ENCODE measurements around the gene SPG11. TPM values are rescaled to one million over a fixed set of nuclear protein-coding genes. Genes with fewer than 3 reads are reported as not detected.

SPG11 gene
- total and polyA plus RNA-seq, 10 of the 15 experiments (the other 5 are each of a cell fraction or from before 2014, with no cell fraction given) = 22.1 to 85.1 (median 47.2) TPM

GRCh38 chr15:44595656-44596510, 67.6 kb downstream of the SPG11 start (continued):
- TF ChIP-seq, protein P1, sequence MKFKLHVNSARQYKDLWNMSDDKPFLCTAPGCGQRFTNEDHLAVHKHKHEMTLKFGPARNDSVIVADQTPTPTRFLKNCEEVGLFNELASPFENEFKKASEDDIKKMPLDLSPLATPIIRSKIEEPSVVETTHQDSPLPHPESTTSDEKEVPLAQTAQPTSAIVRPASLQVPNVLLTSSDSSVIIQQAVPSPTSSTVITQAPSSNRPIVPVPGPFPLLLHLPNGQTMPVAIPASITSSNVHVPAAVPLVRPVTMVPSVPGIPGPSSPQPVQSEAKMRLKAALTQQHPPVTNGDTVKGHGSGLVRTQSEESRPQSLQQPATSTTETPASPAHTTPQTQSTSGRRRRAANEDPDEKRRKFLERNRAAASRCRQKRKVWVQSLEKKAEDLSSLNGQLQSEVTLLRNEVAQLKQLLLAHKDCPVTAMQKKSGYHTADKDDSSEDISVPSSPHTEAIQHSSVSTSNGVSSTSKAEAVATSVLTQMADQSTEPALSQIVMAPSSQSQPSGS (IDR thresholded peaks at IDR 0.05; ENCODE audit: low read length) = no peak
- TF ChIP-seq ZNF687 (IDR thresholded peaks at IDR 0.05) (0 out of 2 replicates have a peak, but pooled peaks have one; percentile 21), RAD51 (IDR thresholded peaks at IDR 0.05) (no peak), BACH1 (IDR thresholded peaks at IDR 0.05; ENCODE audit: borderline replicate concordance) (peak; percentile 49; the same call in 1 of the 2 replicates), YBX1 (IDR thresholded peaks at IDR 0.05) (no peak), SUPT20H (IDR thresholded peaks at IDR 0.05; ENCODE audit: borderline replicate concordance, control insufficient read depth, low read depth, low read length) (no peak), SKIL (IDR thresholded peaks at IDR 0.05; ENCODE audit: low read depth, poor library complexity, severe bottlenecking) (peak; percentile 18), ESRRA (IDR thresholded peaks at IDR 0.05; ENCODE audit: low read length) (no peak), ATF3 (IDR thresholded peaks at IDR 0.05; ENCODE audit: borderline replicate concordance, extremely low read depth, low read depth, low read length) (no peak)
- TF ChIP-seq, protein P2, sequence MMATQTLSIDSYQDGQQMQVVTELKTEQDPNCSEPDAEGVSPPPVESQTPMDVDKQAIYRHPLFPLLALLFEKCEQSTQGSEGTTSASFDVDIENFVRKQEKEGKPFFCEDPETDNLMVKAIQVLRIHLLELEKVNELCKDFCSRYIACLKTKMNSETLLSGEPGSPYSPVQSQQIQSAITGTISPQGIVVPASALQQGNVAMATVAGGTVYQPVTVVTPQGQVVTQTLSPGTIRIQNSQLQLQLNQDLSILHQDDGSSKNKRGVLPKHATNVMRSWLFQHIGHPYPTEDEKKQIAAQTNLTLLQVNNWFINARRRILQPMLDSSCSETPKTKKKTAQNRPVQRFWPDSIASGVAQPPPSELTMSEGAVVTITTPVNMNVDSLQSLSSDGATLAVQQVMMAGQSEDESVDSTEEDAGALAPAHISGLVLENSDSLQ (IDR thresholded peaks at IDR 0.05) = no peak
